ENCODE measurements around the gene CDH4. TPM values are rescaled to one million over a fixed set of nuclear protein-coding genes. Genes with fewer than 3 reads are reported as not detected.

Gene CDH4
- total and polyA plus RNA-seq, 2 of the 8 experiments (the other 6 are each of a cell fraction or from before 2014, with no cell fraction given), result 4.3 to 7.9 TPM

DNA sequence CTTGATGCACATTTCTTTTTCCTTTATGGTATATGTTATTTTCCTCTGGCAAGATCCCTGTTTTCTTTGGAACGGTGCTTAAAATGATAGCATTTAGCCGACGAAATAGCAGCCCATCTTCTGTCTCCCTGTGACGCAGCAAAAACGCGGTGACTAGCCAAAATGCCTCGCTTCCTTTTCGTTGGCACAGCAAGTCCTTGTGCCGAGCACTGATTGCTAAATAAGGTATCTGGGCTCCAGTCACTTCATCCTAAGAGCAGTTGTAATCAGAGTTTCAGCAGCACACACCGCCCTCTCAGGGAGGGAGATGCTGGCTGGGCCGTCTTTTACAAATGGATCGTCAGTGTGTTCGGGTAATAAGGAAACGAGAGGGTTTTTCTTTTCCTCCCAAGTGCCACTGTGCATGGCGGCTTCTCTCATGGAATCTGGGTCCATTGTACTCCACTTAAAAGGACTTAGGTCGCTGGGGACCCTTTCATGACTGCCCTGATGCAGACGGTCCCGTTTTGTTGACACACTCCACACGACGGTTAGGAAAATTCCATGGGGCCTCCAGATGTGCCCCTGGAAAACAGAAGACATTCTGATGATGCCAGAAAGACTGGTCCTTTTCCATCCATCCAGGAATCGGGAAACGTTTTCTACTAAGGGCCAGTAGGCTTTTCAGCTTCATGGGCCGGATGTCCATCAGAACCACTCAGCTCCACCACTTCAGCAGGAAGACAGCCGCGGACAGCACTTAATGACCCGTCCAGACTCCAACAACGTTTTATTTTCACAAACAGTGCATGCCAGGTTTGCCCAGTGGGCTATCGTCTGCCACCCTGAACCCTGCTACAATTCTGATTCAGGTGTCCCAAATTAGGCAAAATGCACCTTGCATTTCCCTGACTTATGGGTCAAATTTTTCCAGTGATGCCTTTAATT, 185.5 kb downstream of the CDH4 start:
- Histone ChIP-seq H2BK20ac (ENCODE audit: low read length) (peak overlapping the region; percentile 97), H3K27me3 (replicated peaks in 1 of 4; ENCODE audit: control insufficient read depth in 3 of 4, extremely low read depth in 1 of 4, insufficient read depth in 3 of 4, low read length in 3 of 4) (no peaks in the 10 kb centered on the region), H3K27ac (ENCODE audit: low read depth, low read length) (peak overlapping the region; percentile 97), H4K5ac (ENCODE audit: insufficient read length, low read depth, low read length) (peak overlapping the region; percentile 74), H4K91ac (replicated peaks; ENCODE audit: insufficient read length, low read length) (peak overlapping the region; percentile 94), H3K4me3 (ENCODE audit: extremely low read depth in 1 of 4, insufficient read depth in 2 of 4, low read depth in 3 of 4, low read length in 4 of 4) (peak overlapping the region in 3 of 4 experiments; percentile 6 to 39 (median 19); a peak in 4 of 8 replicates), H3K56ac (replicated peaks; ENCODE audit: insufficient read length, low read depth, low read length) (peak overlapping the region; percentile 72), H4K8ac (ENCODE audit: extremely low read depth, insufficient read depth, low read length) (peak overlapping the region; percentile 90; the same call in 1 of the 2 replicates), H4K20me1 (replicated peaks in 1 of 2; ENCODE audit: control insufficient read depth in 1 of 2, insufficient read depth in 2 of 2, low read length in 2 of 2) (no peaks in the 10 kb centered on the region), H3K4me1 (replicated peaks in 1 of 4; ENCODE audit: control insufficient read depth in 3 of 4, insufficient read depth in 4 of 4, low read length in 3 of 4) (peaks cover 21 to 62% (median 32%) of the 10 kb centered on the region in 4 experiments), H3K23me2 (ENCODE audit: low read depth, low read length) (no peaks in the 10 kb centered on the region), H3K18ac (ENCODE audit: extremely low read depth, low read length) (peak overlapping the region; percentile 63), H3K4me2 (ENCODE audit: insufficient read depth in 1 of 2, low read depth in 2 of 2, low read length in 2 of 2) (peak overlapping the region; percentile 56 to 73), H3K4ac (replicated peaks; ENCODE audit: insufficient read length, low read depth, low read length) (peak overlapping the region; percentile 98), H3K9me3 (ENCODE audit: insufficient read depth in 2 of 2, low read depth in 1 of 2, low read length in 1 of 2) (no peaks in the 10 kb centered on the region), H3K36me3 (ENCODE audit: control insufficient read depth in 2 of 4, insufficient read depth in 4 of 4, low read length in 3 of 4) (no peaks in the 10 kb centered on the region), H3K79me1 (ENCODE audit: low read depth, low read length) (peaks cover 3% of the 10 kb centered on the region; the same call in 1 of the 2 replicates), H3K79me2 (ENCODE audit: control insufficient read depth in 1 of 2, insufficient read depth in 2 of 2, low read length in 2 of 2) (no peaks in the 10 kb centered on the region), H3K14ac (ENCODE audit: insufficient read length) (no peak overlapping the region), H2BK120ac (replicated peaks; ENCODE audit: low read depth, low read length) (peak overlapping the region; percentile 86), H3K23ac (ENCODE audit: insufficient read length) (no peak overlapping the region), H2BK12ac (ENCODE audit: low read depth, low read length) (peak overlapping the region; percentile 91), H2BK15ac (ENCODE audit: low read length) (0 out of 2 replicates have a peak overlapping the region, but pooled peaks have one; percentile 4), H2BK5ac (ENCODE audit: low read depth, low read length) (peak overlapping the region; percentile 98), H2AK5ac (ENCODE audit: low read depth, low read length) (peak overlapping the region; percentile 75), H3K9ac (replicated peaks in 1 of 4; ENCODE audit: extremely low read depth in 1 of 4, low read depth in 3 of 4, low read length in 3 of 4) (peak overlapping the region in 3 of 4 experiments; percentile 3 to 71 (median 65); a peak in 5 of 7 replicates), H2AFZ (ENCODE audit: low read length) (no peak overlapping the region)
- WGBS, 2 experiments (ENCODE audit: extremely low coverage in 1 of 2, insufficient coverage in 1 of 2, insufficient read length in 1 of 2, insufficient replicate concordance in 2 of 2, low coverage in 1 of 2, low lambda C conversion rate in 2 of 2, missing lambda C conversion rate in 1 of 2), result 35% methylated on average over 28 of the region's 28 CpGs; no CpG with 5 or more reads in 1 of the 2 experiments
- ChIA-PET POLR2A (ENCODE audit: partially characterized antibody) (interaction anchor here (0.6 to 4.2 kb wide), 14 partner anchors 9 to 137 kb away, joined by 3 to 25 read pairs (median 4); no protein-coding TSS in a partner anchor), CTCF (ENCODE audit: partially characterized antibody) (no interaction called here)
- DNase-seq (ENCODE audit: low read depth in 1 of 2, low spot score in 2 of 2) (no peak), FAIRE-seq (no peak)
- TF ChIP-seq SUZ12 (IDR thresholded peaks at IDR 0.05; ENCODE audit: low read length) (no peak), NRF1 (IDR thresholded peaks at IDR 0.05; ENCODE audit: low read depth, low read length) (no peak), POLR2A (IDR thresholded peaks at IDR 0.05; ENCODE audit: control extremely low read depth in 1 of 2, low read depth in 2 of 2, low read length in 2 of 2) (no peak; a peak in 2 of 3 replicates), POU5F1 (IDR thresholded peaks at IDR 0.05; ENCODE audit: low read depth, low read length) (no peak), TBP (IDR thresholded peaks at IDR 0.05; ENCODE audit: low read depth, low read length) (no peak), CTBP2 (IDR thresholded peaks at IDR 0.05; ENCODE audit: borderline replicate concordance, insufficient read depth, insufficient read length, low read length) (no peak), RAD21 (IDR thresholded peaks at IDR 0.05 in 1 of 2, conservative IDR thresholded peaks at IDR 0.05 in 1 of 2; ENCODE audit: low read depth in 2 of 2, low read length in 2 of 2) (no peak), SRF (IDR thresholded peaks at IDR 0.05; ENCODE audit: low read depth, low read length) (no peak), TAF1 (IDR thresholded peaks at IDR 0.05; ENCODE audit: low read depth, low read length) (no peak), GABPA (IDR thresholded peaks at IDR 0.05; ENCODE audit: borderline replicate concordance, insufficient read depth, low read length) (no peak), SIN3A (conservative IDR thresholded peaks at IDR 0.05 in 1 of 2, IDR thresholded peaks at IDR 0.05 in 1 of 2; ENCODE audit: low read depth in 1 of 2, low read length in 2 of 2) (no peak)

Measured in H1 (cell line).